Common myeloid progenitor, CD34-positive (primary cell): ENCODE data around the gene SFTPA1. TPM values are rescaled to one million over a fixed set of nuclear protein-coding genes. Genes with fewer than 3 reads are reported as not detected.
A peak's percentile ranks its signal among the peaks of the same experiment; 100 is the strongest.
"Not testable (repeated sequence)": the region's sequence is repeated elsewhere in the genome, so short reads cannot be mapped to it uniquely, and the experiment has no call there.

ENCODE experiments used
- CTCF ChIA-PET: fragments of 350-600 bp; sonication (Branson Sonifier 250); formaldehyde crosslinking; loops from one replicate; lab custom pipeline; 2021; ENCODE audit warnings: antibody characterized with exemption; lab: Charles Lee
- POLR2A ChIA-PET: fragments of 350-600 bp; sonication (Branson Sonifier 250); formaldehyde crosslinking; loops from one replicate; lab custom pipeline; 2021; ENCODE audit warnings: antibody characterized with exemption; lab: Charles Lee
- DNase-seq, 3 donors: peaks; one replicate each; pipeline versions ENCODE4 v3.0.0 to v3.0.0-alpha.2; 2013
- H3K27ac ChIP-seq, 2 experiments: 1 replicate in 1 of 2; 2 replicates in 1 of 2; pipeline ENCODE4 v1.7.0; 2013; ENCODE audit warnings: inconsistent platforms in 2 of 2, low read length in 2 of 2, mild to moderate bottlenecking in 2 of 2, low read depth in 1 of 2, moderate library complexity in 1 of 2; ENCODE audit not compliant: severe bottlenecking in 2 of 2, insufficient read depth in 1 of 2, poor library complexity in 1 of 2
- H3K27me3 ChIP-seq, 5 experiments: replicated peaks in 2 of 5; 1 replicate in 3 of 5; 2 replicates in 2 of 5; pipeline versions ENCODE4 v1.6.1 to v1.7.0; 2013; ENCODE audit warnings: low read length in 4 of 5, mild to moderate bottlenecking in 2 of 5, moderate library complexity in 2 of 5, inconsistent platforms in 1 of 5; ENCODE audit not compliant: insufficient read depth in 5 of 5, control insufficient read depth in 4 of 5
- H3K36me3 ChIP-seq, 4 experiments: 1 replicate in 2 of 4; 2 replicates in 2 of 4; pipeline versions ENCODE4 v1.6.1 to v1.7.0; 2013; ENCODE audit warnings: low read length in 3 of 4, control low read depth in 1 of 4, mild to moderate bottlenecking in 1 of 4; ENCODE audit not compliant: control insufficient read depth in 4 of 4, insufficient read depth in 4 of 4
- H3K4me1 ChIP-seq, 4 experiments: 1 replicate in 3 of 4; 2 replicates in 1 of 4; pipeline versions ENCODE4 v1.6.1 to v1.7.1; 2013; ENCODE audit warnings: low read length in 3 of 4, mild to moderate bottlenecking in 3 of 4, control low read depth in 1 of 4, inconsistent platforms in 1 of 4, moderate library complexity in 1 of 4; ENCODE audit not compliant: control insufficient read depth in 4 of 4, insufficient read depth in 4 of 4; ENCODE audit errors: control extremely low read depth in 1 of 4
- H3K4me3 ChIP-seq, 7 experiments: 1 replicate in 4 of 7; 2 replicates in 3 of 7; pipeline versions ENCODE4 v1.5.1 to v1.7.0; 2013; ENCODE audit warnings: mild to moderate bottlenecking in 7 of 7, low read length in 6 of 7, moderate library complexity in 6 of 7, inconsistent platforms in 2 of 7, low read depth in 2 of 7, control low read depth in 1 of 7; ENCODE audit not compliant: insufficient read depth in 4 of 7, control insufficient read depth in 1 of 7; ENCODE audit errors: extremely low read depth in 1 of 7
- H3K9me3 ChIP-seq, 5 experiments: 1 replicate in 4 of 5; 2 replicates in 1 of 5; pipeline versions ENCODE4 v1.6.1 to v1.7.1; 2013; ENCODE audit warnings: low read length in 4 of 5, mild to moderate bottlenecking in 2 of 5, inconsistent platforms in 1 of 5, low read depth in 1 of 5, moderate library complexity in 1 of 5; ENCODE audit not compliant: control insufficient read depth in 4 of 5, insufficient read depth in 2 of 5; ENCODE audit errors: control extremely low read depth in 1 of 5
- WGBS: methylation state at CpG from one replicate; pipeline ENCODE4 v1.1.5; 2013; ENCODE audit not compliant: insufficient coverage; 5-methylcytosine and 5-hydroxymethylcytosine counted together
- polyA plus RNA-seq: library from polyadenylated mRNA; unstranded; fragments of 120-200 nt; gene quantifications from one replicate; pipeline ENCODE4 v1.2.1, GENCODE V29; 2013

SFTPA1 gene
- polyA plus RNA-seq, result 0.05 TPM

DNA sequence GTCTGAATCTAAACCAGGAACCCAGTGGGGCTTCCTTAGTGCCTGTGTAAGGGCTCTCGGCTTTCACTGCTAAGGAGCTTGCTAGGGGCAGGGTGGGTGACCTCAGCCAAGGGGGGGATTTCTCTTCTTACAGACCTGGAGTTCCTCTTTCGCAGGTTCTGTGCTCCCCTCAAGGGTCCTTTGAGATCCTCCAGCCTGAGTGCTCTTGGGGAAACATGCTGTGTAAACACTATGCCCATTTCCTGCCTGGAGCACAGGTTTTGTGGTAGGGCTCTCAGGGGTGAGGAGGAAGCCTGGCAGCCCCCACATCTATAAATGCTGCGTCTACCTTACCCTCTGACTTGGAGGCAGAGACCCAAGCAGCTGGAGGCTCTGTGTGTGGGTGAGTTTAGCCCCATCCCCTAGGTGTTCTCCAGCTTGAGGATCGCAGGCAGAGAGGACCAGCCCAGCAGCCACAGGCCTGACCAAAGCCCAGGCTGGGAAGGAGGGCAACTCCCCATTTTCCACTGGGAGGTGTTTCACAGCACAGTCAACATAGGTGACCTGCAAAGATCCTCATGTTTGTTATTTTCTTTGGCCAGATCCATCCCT is at the start of gene SFTPA1:
Gene SFTPA1, plus strand, starts transcription at position 339 of the 591 bp plus-strand sequence. CDS start 887 bp downstream, outside the sequence.
- peak; percentile 6 to 81 (median 80) for DNase-seq
- Histone ChIP-seq H3K27me3 (no peaks in the 10 kb centered on the region), H3K4me1 (peaks cover 0 to 10% (median 9%) of the 10 kb centered on the region in 4 experiments), H3K9me3 (no peaks in the 10 kb centered on the region), H3K4me3 (no peak within 1 kb of the TSS), H3K36me3 (no peaks in the 10 kb centered on the region), H3K27ac (no peak within 1 kb of the TSS)
- WGBS, result 19% methylated on average over 3 of the region's 4 CpGs
- POLR2A ChIA-PET, result no interaction called here
- CTCF ChIA-PET, result no interaction called here

GRCh38 chr10:79561257-79561656 is 49.5 kb upstream of the SFTPA1 start:
- Histone ChIP-seq H3K9me3 (no peaks in the 10 kb centered on the region), H3K4me3 (no peak overlapping the region), H3K27ac (no peak overlapping the region), H3K4me1 (peaks cover 0 to 7% (median 6%) of the 10 kb centered on the region in 4 experiments), H3K27me3 (peaks cover 0 to 7% (median 0%) of the 10 kb centered on the region in 5 experiments), H3K36me3 (no peaks in the 10 kb centered on the region)
- ChIA-PET CTCF (interaction anchor here (1.4 kb wide), 1 partner anchor 368 kb away, joined by 3 read pairs; no protein-coding TSS in a partner anchor), POLR2A (no interaction called here)
- DNase-seq, result no peak
- WGBS, result 100% methylated on average over 3 of the region's 3 CpGs

DNA sequence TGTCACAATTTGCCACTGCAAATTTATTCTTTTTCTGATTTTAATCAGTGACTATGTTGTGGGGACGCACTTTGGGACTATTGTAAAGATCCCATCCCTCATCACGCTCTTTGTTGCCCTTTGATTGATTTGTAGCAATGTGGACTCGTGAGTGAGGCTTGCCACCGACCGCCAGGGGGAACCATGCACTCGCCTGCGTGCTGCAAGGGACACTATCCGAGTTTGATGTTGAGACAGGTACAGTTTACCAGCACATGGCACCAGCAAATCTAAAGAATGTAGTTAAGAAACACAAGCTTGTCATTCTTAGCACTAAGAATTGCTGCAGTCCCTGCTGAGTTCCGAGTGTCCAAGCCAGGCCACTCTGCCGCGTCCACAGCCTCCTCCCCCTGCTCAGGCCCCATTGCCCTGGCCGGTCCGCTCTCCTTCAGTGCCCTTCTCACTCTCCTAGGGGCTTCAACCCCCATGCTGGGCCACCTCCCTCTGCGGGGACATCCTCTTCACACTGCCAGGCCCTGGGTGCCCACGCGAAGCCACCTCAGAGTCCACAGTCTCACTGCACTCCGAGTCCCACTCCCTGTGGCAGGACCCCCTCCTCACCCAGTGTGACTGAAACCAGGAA is 48.5 kb upstream of the SFTPA1 start:
- CTCF ChIA-PET, result interaction anchor here (0.8 to 2.3 kb wide), 5 partner anchors 9 to 482 kb away, joined by 3 to 14 read pairs (median 3); no protein-coding TSS in a partner anchor
- H3K9me3 ChIP-seq, result no peaks in the 10 kb centered on the region
- peak; percentile 53 to 80 (median 77) for DNase-seq
- peaks cover 0 to 7% (median 6%) of the 10 kb centered on the region in 4 experiments for H3K4me1 ChIP-seq
- H3K4me3 ChIP-seq, result peak overlapping the region in 5 of 7 experiments; percentile 7 to 66 (median 43)
- no peak overlapping the region for H3K27ac ChIP-seq
- WGBS, result 7% methylated on average over 12 of the region's 17 CpGs
- H3K36me3 ChIP-seq, result no peaks in the 10 kb centered on the region
- POLR2A ChIA-PET, result no interaction called here
- peaks cover 0 to 7% (median 0%) of the 10 kb centered on the region in 5 experiments for H3K27me3 ChIP-seq

- CTCF ChIA-PET, result interaction anchor here (0.7 to 2.3 kb wide), 4 partner anchors 10 to 1010 kb away, joined by 3 to 14 read pairs (median 3); no protein-coding TSS in a partner anchor
- no peak overlapping the region for H3K27ac ChIP-seq
- peak in 1 of 3 donors; percentile 15 for DNase-seq
- WGBS, result no CpG with 5 or more reads among the region's 4 CpGs
- H3K36me3 ChIP-seq, result no peaks in the 10 kb centered on the region
- POLR2A ChIA-PET, result interaction anchor here (0.5 kb wide), 1 partner anchor 12 kb away, joined by 3 read pairs; no protein-coding TSS in a partner anchor
- H3K27me3 ChIP-seq, result peaks cover 0 to 7% (median 0%) of the 10 kb centered on the region in 5 experiments
- no peak overlapping the region for H3K4me3 ChIP-seq
- H3K9me3 ChIP-seq, result no peaks in the 10 kb centered on the region
- peaks cover 0 to 7% (median 6%) of the 10 kb centered on the region in 4 experiments for H3K4me1 ChIP-seq
Measured at GRCh38 chr10:79563426-79563825, 47.3 kb upstream of the SFTPA1 start.

DNA sequence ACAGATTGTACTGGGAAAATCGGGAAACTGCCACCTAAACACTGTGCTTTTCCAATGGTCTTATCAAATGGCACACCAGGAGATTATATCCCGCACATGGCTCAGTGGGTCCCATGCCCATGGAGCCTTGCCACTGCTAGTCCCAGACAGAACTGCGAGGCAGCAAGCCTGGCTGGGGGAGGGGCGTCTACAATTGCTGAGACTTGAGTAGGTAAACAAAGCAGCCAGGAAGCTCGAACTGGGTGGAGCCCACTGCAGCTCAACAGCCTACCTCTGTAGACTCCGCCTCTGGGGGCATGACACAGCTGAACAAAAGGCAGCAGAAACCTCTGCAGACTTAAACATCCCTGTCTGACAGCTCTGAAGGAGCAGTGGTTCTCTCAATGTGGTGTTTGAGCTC is 40.1 kb upstream of the SFTPA1 start:
- not testable (repeated sequence) for H3K27ac ChIP-seq, H3K4me1 ChIP-seq, H3K4me3 ChIP-seq, H3K27me3 ChIP-seq, H3K36me3 ChIP-seq, DNase-seq
- 94% methylated on average over 6 of the region's 6 CpGs for WGBS
- H3K9me3 ChIP-seq, result peaks cover 0 to 10% (median 5%) of the 10 kb centered on the region in 5 experiments
- ChIA-PET CTCF (interaction anchor here (1.4 to 1.7 kb wide), 2 partner anchors 8 to 37 kb away, joined by 3 to 4 read pairs; no protein-coding TSS in a partner anchor), POLR2A (interaction anchor here (0.6 kb wide), 1 partner anchor 18 kb away, joined by 3 read pairs; no protein-coding TSS in a partner anchor)

DNA sequence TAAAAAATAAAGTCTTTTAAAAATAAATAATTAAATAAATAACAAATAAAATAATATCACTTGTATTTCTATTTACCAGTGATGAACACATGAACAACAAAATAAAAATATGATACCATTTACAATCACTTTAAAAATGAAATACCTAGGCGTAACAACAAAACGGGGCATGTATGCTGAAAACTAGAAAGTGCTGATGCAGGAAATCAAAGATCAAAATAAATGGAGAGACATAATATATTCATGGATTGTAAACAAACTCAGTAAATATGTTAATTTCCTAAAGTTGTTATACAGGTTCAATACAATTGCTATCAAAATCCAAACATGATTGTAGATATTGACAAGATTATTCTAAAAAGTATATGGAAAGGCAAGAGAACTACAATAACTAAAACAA is 31.4 kb upstream of the SFTPA1 start:
- no CpG with 5 or more reads among the region's 2 CpGs for WGBS
- Histone ChIP-seq H3K4me3 (no peak overlapping the region), H3K4me1 (no peaks in the 10 kb centered on the region), H3K27me3 (no peaks in the 10 kb centered on the region), H3K36me3 (no peaks in the 10 kb centered on the region), H3K9me3 (peaks cover 0 to 7% (median 2%) of the 10 kb centered on the region in 5 experiments), H3K27ac (no peak overlapping the region)
- CTCF ChIA-PET, result no interaction called here
- POLR2A ChIA-PET, result no interaction called here
- DNase-seq, result no peak

DNA sequence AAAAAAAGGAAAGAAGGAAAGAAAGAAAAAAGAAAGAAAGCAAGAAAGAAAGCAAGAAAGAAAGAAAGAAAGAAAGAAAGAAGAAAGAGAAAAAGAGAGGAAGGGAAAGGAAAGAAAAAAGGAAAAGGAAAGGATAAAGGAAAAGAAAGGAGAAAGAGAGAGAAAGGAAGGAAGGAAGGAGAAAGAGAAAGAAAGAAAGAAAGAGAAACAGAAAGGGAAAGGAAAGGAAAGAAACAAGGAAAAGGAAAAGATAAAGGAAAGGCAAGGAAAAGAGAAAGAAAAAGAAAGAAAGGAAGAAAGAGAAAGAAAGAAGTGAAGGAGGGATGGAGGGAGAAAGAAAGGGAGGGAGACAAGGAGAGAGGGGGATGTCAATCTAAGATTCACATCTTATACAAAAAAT is 29.7 kb upstream of the SFTPA1 start:
- Histone ChIP-seq H3K4me3 (no peak overlapping the region), H3K4me1 (no peaks in the 10 kb centered on the region), H3K9me3 (peaks cover 0 to 7% (median 2%) of the 10 kb centered on the region in 5 experiments), H3K27me3 (peaks cover 0 to under 1% (median 0%) of the 10 kb centered on the region in 5 experiments), H3K36me3 (no peaks in the 10 kb centered on the region), H3K27ac (no peak overlapping the region)
- DNase-seq, result no peak
- CTCF ChIA-PET, result no interaction called here
- POLR2A ChIA-PET, result no interaction called here
